Measurements from ENCODE around the gene MYZAP. TPM values are rescaled to one million over a fixed set of nuclear protein-coding genes. Genes with fewer than 3 reads are reported as not detected.

Gene MYZAP
- total and polyA plus RNA-seq, 2 of the 4 experiments (the other 2 are of a cell fraction), result not detected

- no peak for TF ChIP-seq MAZ (IDR thresholded peaks at IDR 0.05; ENCODE audit: borderline replicate concordance, low read depth, low read length)
- TF ChIP-seq POLR2A (IDR thresholded peaks at IDR 0.05; ENCODE audit: low read depth, low read length), result no peak
Observed at GRCh38 chr15:57720867-57721266, 129.2 kb downstream of the MYZAP start (continued).

GRCh38 chr15:57726411-57726810 is 134.7 kb downstream of the MYZAP start:
- H2AK9ac ChIP-seq (replicated peaks; ENCODE audit: low read depth, low read length, poor library complexity), result no peak overlapping the region
- no peak overlapping the region for H3K27ac ChIP-seq (ENCODE audit: insufficient read depth, low read length)
- H3K4me3 ChIP-seq (ENCODE audit: insufficient read depth, low read depth, low read length), result no peak overlapping the region
- no peaks in the 10 kb centered on the region for H4K20me1 ChIP-seq (ENCODE audit: insufficient read depth, low read length)
- TF ChIP-seq CTCF (conservative IDR thresholded peaks at IDR 0.05; ENCODE audit: low read depth, low read length) (no peak), BHLHE40 (IDR thresholded peaks at IDR 0.05; ENCODE audit: low read depth, low read length) (no peak), NFE2L2 (IDR thresholded peaks at IDR 0.05; ENCODE audit: low read depth, low read length) (no peak), MXI1 (IDR thresholded peaks at IDR 0.05; ENCODE audit: borderline replicate concordance, low read depth, low read length) (no peak), FOS (IDR thresholded peaks at IDR 0.05; ENCODE audit: low read depth, low read length) (no peak), POLR2A (IDR thresholded peaks at IDR 0.05; ENCODE audit: low read depth, low read length) (no peak), RFX5 (IDR thresholded peaks at IDR 0.05; ENCODE audit: low read depth, low read length) (no peak), CHD1 (IDR thresholded peaks at IDR 0.05; ENCODE audit: low read depth, low read length) (no peak)
- TF ChIP-seq, protein P1, sequence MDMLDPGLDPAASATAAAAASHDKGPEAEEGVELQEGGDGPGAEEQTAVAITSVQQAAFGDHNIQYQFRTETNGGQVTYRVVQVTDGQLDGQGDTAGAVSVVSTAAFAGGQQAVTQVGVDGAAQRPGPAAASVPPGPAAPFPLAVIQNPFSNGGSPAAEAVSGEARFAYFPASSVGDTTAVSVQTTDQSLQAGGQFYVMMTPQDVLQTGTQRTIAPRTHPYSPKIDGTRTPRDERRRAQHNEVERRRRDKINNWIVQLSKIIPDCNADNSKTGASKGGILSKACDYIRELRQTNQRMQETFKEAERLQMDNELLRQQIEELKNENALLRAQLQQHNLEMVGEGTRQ (IDR thresholded peaks at IDR 0.05; ENCODE audit: low read depth, low read length), result no peak
- no peak overlapping the region for H2AFZ ChIP-seq (replicated peaks; ENCODE audit: low read length, poor library complexity)
- H3K36me3 ChIP-seq (ENCODE audit: control insufficient read depth, insufficient read depth, low read length), result no peaks in the 10 kb centered on the region
- ATAC-seq (ENCODE audit: low read depth) (peak; percentile 40), DNase-seq (peak; percentile 53)
- H3K14ac ChIP-seq (replicated peaks; ENCODE audit: low read depth, low read length), result no peak overlapping the region
- POLR2A ChIA-PET (ENCODE audit: unreplicated experiment), result no interaction called here
- no peak overlapping the region for H2BK15ac ChIP-seq (ENCODE audit: low read depth, low read length)
- H2BK20ac ChIP-seq (ENCODE audit: low read depth, low read length), result no peak overlapping the region
- H3K9me3 ChIP-seq (ENCODE audit: control insufficient read depth, insufficient read depth, low read length), result no peaks in the 10 kb centered on the region
- no peaks in the 10 kb centered on the region for H3K79me1 ChIP-seq (ENCODE audit: low read depth in 1 of 2, low read length in 2 of 2)
- CTCF ChIA-PET, result no interaction called here
- H3K18ac ChIP-seq (ENCODE audit: low read depth, low read length), result no peak overlapping the region
- H2BK5ac ChIP-seq (ENCODE audit: low read depth, low read length, poor library complexity, severe bottlenecking), result no peak overlapping the region
- no peak overlapping the region for H4K91ac ChIP-seq (ENCODE audit: insufficient read depth, low read depth, low read length)
- intact Hi-C loops (cut with micrococcal nuclease), result no loop called here
- no peak overlapping the region for H2AK5ac ChIP-seq (ENCODE audit: low read depth, low read length)
- no peaks in the 10 kb centered on the region for H3K4me1 ChIP-seq (ENCODE audit: control insufficient read depth, insufficient read depth, low read length)
- H3K23ac ChIP-seq (ENCODE audit: low read depth, low read length), result no peak overlapping the region
- in situ Hi-C loops (cut with MboI; ENCODE audit: low sequenced_read_pairs), result no loop called here
- no peak overlapping the region for H3K56ac ChIP-seq (ENCODE audit: extremely low read depth, insufficient read depth, low read length)
- H4K5ac ChIP-seq (ENCODE audit: low read depth, low read length), result no peak overlapping the region
- dilution Hi-C loops (cut with HindIII; ENCODE audit: low sequenced_read_pairs, unreplicated experiment), result no loop called here
- no CpG with 5 or more reads among the region's 3 CpGs for WGBS, 2 experiments (ENCODE audit: extremely low coverage in 2 of 2, insufficient read length in 1 of 2)
- H3K27me3 ChIP-seq (ENCODE audit: control insufficient read depth, insufficient read depth, low read length), result no peaks in the 10 kb centered on the region
- H3K9ac ChIP-seq (ENCODE audit: low read depth, low read length), result no peak overlapping the region
- no TSS peak for BruUV-seq (replicated peaks)
- no peak overlapping the region for H3K4ac ChIP-seq (ENCODE audit: low read depth, low read length)
- H2BK120ac ChIP-seq (ENCODE audit: low read depth, low read length), result no peak overlapping the region
- H3K4me2 ChIP-seq (ENCODE audit: low read depth, low read length), result no peak overlapping the region
- no peak overlapping the region for H4K8ac ChIP-seq (ENCODE audit: low read depth in 2 of 2, low read length in 2 of 2)
- peaks cover 2% of the 10 kb centered on the region; the same call in 1 of the 2 replicates for H3K9me1 ChIP-seq (ENCODE audit: insufficient read depth, low read length)
